CD4-positive, alpha-beta T cell treated with Interleukin-17A for 4 hours (primary cell): ENCODE measurements around the gene UBR3.

Experiments
- DNase-seq: peaks from one replicate; pipeline ENCODE4 v3.0.0-alpha.2; 2020; ENCODE audit warnings: mixed read lengths

UBR3 gene

DNA sequence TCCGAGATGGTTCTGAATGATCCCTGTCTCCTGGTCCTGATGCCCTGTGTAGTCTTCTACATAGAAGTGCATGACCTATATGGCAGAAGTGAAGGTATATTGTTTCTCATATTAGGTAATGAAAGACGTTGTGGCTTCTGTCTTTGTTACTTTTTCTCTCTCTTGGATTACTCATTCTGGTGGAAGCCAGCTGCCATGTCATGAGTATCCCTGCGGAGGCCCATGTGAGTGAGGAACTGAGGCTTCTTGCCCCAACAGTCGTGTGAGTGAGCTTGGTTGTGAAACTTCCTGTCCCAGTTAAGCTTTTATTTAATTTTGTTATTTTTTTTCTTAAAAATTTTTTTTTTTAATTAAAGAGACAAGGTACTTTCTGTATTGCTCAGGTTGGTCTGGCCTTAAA is 134.7 kb downstream of the UBR3 start:
- DNase-seq: no peak

DNA sequence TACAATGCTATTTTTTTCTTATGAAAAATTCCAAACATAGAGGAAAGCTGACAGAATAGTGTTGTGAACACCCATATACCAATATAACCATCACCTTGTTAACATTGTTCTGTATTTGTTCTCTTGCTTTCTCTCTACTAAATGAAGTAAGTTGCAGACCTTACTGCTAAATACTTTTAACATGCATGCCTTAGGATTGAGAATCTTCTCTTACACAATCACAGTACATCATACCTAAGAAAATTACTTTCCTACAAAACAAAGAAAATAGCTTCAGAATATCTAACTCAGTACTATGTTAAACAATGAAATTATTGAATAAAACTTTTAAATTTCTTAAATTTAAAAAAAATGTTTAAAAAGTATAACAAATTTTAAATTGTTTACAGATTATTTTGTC is 136.5 kb downstream of the UBR3 start:
- no peak for DNase-seq

GRCh38 chr2:169964740-169965139 is 137.5 kb downstream of the UBR3 start:
- DNase-seq: no peak

DNA sequence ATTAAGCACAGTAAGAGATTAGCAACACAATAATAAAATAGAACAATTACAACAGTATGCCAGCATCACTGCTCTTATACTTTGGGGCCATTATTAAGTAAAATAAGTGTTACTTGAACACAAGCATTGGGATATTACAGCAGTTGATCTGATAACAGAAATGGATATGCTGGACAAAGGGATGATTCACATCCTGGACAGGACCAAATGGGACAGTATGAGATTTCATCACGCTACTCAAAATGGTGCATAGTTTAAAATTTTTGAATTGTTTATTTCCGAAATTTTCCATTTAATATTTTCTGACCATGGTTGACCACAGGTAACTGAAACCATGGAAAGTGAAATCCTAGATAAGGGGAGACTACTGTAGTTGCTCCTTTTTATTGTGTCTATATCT is 138.2 kb downstream of the UBR3 start:
- DNase-seq: no peak

DNA sequence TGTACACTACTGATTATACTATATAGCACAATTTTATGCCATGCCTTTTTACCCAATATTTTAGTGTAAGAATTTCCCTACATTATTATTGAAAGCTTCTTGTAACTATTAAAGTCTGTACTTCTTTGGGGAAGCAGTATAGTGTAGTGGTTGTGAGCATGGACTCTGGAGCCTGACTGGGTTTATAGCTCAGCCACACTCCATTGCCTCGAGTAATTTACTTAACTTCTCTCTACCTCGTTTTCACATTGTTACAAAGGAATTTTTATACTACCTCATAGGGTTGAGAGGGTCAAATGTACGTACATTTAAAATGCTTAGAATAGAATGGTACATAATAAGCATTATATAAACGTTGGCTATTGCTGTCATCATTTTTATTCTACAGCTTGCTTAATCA is 139.2 kb downstream of the UBR3 start:
- no peak for DNase-seq

- DNase-seq: no peak
Observed at GRCh38 chr2:169968743-169969142, 141.5 kb downstream of the UBR3 start.

DNA sequence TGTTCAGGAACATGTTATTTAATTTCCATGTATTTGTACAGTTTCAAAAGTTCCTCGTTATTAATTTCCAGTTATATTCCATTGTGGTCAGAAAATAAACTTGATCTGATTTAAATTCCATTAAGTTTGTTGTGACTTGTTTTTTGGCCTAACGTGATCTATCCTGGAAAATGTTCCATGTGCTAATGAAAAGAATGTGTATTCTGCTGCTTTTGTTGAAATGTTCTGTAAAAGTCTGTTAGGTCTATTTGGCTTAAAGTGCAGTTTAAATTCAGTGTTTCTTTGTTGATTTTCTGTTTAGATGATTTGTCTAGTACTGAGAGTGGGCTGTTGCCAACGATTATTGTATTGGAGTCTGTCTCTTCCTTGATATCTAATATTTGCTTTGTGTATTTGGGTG is 148.0 kb downstream of the UBR3 start:
- DNase-seq: no peak

- no peak for DNase-seq
Observed at GRCh38 chr2:169976335-169976851, 149.1 kb downstream of the UBR3 start.

DNA sequence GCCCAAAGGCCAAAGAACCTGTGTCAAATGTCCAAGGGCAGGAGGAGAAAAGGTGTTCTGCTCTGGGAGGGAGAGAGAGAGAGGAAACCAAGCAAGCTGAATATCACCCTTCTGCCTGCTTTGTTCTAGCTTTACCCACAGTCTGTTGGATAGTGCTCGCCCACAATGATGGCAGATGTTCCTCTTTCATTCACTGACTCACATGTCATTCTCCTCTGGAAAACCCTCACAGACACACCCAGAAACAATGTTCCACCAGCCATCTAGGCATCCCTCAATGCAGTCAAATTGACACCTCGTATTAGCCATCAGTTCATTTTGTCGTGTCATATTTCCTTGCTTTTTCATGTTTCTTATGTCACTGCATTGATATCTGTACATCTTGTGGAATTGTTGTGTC is 150.3 kb downstream of the UBR3 start:
- no peak for DNase-seq

DNA sequence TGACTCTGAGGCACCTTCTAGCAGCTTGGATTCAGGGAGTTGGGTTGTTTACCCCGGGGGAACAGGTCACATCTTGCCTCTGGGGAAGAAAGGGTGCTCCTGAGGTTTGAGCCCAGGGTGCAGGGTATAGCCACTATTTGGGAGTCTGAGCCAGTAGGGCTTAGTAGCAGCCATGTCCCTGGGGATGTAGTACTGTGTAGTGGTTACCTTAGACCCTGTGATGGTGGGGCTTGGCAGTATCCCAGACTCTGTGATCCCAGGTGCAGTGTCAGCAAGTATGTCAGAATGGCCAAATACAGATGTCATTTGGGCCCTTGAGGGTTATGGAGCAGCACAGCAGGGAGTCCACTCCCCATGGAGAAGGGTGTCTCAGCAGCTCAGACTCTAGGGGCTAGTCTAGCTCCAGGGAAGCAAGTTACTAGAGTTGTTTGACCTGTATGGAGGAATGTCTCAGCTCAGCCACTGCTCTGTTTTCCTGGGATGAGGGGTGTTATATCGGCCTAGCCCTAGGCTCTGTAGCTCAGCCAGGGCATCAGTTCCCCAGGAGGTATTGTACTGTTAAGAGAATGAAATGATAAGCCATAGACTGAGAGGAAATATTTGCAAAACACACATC is 151.3 kb downstream of the UBR3 start:
- no peak for DNase-seq

- no peak for DNase-seq
Observed at GRCh38 chr2:169979025-169979424, 151.8 kb downstream of the UBR3 start.

DNA sequence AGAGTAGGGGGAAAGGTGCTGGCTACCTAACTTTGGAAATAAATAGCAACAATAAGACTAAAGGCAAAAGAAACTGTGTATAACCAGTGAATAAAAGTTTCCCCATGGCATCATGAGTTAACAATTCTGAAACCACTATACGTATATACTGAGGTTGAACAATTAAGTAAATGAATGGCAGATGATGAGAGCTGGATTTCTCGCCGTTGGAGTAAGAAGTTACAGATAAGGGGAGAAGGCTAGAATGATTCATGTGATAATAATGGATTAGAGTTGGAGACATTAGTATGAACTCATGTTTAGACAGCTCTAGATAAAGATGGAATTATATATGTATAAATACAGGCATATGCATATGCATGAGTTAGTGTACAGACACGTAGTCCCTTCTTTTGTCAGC is 152.7 kb downstream of the UBR3 start:
- DNase-seq: no peak

GRCh38 chr2:169980643-169981042 is 153.4 kb downstream of the UBR3 start:
- DNase-seq: no peak

- DNase-seq: no peak
Observed at GRCh38 chr2:169982929-169983328, 155.7 kb downstream of the UBR3 start.

GRCh38 chr2:169983506-169983905 is 156.3 kb downstream of the UBR3 start:
- no peak for DNase-seq

DNA sequence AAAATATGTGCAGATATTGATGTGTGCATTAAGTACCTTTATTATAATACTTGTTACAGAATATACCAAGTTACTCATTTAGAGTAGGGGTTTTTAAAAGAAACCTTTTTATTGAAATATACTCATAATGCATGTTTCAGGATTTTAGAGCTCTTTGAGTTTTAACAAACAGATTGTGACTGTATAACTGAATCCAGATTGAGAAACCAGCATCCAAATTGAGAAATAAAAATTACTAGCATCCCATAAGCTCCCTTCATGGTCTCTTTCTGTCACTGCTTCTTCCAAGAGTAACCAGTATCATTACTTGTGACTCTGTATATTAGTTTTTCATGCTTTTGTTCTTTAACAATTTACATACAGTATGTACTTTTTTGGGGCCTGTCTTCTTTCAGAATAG is 156.9 kb downstream of the UBR3 start:
- DNase-seq: no peak

DNA sequence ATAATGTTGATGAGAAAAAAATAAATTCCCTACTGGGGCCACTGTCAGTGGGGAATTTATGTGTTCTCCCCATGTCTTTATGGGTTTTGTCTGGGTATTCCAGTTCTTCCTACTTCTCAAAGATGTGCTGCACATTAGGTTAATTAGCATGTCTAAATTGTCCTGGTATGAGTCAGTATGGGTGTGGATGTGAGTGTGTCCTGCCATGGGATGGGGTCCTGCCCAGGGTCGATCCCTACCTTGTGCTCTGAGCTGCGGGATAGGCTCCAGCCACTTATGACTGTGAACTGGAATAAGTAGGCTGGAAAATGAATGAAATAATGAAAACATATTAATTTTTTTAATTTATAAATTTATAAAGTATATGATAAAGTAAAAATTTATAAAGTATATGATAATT is 167.5 kb downstream of the UBR3 start:
- DNase-seq: no peak

- DNase-seq: no peak
Observed at GRCh38 chr2:169997140-169997887, 170.1 kb downstream of the UBR3 start.

- DNase-seq: no peak
Observed at GRCh38 chr2:169999054-169999453, 171.8 kb downstream of the UBR3 start.

- DNase-seq: no peak
Observed at GRCh38 chr2:170002096-170002495, 174.8 kb downstream of the UBR3 start.

GRCh38 chr2:170005702-170006101 is 178.4 kb downstream of the UBR3 start:
- no peak for DNase-seq

GRCh38 chr2:170006587-170007325 is 179.5 kb downstream of the UBR3 start:
- DNase-seq: no peak

- no peak for DNase-seq
Observed at GRCh38 chr2:170009209-170009608, 182.0 kb downstream of the UBR3 start.

DNA sequence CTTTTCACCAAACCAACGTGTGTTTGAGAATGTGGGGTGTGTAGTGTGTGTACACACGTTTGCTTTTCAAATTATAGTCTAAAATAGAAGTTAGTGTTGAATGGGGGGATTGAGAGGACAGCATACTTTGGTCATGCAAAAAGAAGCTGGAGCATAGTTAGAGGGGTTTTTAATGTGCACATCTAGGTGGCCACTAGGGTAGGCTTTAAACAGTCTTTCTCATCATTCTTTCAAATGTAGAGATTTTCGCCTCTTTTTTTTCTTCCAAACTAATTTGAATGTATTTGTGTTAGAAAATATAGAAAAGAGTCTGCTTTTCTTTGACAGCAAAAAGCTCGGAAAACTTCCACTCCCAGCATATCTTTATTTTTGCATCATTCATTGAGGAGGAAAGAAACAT is 185.5 kb downstream of the UBR3 start:
- DNase-seq: no peak
